Anterior cingulate cortex (tissue), 58 donors: ENCODE data around the gene PABPC1L.

Experiments used
- DNase-seq, 58 donors: peaks; one replicate each; lab custom pipeline; 2025; lab: John Stamatoyannopoulos, UW

Gene PABPC1L

GRCh38 chr20:44938637-44939036 lies 28.8 kb downstream of the PABPC1L start:
- DNase-seq = peak in 23 of 58 donors; percentile 2 to 31 (median 13)

- DNase-seq = no peak
Measured at GRCh38 chr20:44941120-44941691, 31.3 kb downstream of the PABPC1L start.

GRCh38 chr20:44942264-44942973 lies 32.6 kb downstream of the PABPC1L start:
- no peak for DNase-seq

DNA sequence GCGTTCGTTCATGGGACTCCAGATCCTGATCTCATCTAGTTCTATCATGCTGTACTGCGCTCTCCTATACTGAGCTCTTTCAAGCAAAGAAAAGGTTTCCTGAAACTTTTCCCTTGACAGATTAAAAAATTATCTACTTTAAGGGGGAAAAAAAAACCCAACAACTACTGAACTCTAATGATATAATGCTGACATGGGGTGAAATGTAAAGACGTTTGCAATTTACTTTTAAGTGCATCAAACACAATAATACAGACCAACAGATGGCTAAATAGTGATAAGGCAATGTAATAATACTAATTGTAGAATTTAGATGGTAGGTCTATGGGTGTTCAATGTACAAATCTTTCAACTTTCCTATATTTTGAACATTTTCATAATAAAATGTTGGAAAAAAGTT lies 34.0 kb downstream of the PABPC1L start:
- no peak for DNase-seq

- no peak for DNase-seq
Measured at GRCh38 chr20:44945261-44945660, 35.4 kb downstream of the PABPC1L start.

GRCh38 chr20:44946271-44946852 lies 36.5 kb downstream of the PABPC1L start:
- DNase-seq = no peak

GRCh38 chr20:44948107-44948506 lies 38.2 kb downstream of the PABPC1L start:
- DNase-seq = no peak

DNA sequence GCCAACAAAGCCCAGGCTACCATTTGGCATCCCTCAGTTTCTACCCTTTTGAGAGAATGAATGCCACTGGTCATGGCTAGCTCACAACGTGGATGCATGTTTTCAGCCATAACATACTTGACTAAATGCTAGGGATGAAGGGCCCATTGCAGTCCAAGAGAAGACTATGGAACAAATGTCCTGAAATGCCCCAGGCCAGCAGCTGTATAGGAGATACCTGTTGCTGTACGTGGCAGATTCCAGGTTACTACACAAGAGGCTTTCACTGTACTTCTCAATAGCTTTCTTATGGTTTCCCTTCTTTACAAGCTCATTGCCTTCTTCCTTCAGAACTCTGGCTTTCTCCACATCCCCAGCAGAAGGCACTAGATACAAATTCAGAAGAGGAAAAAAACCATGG lies 38.7 kb downstream of the PABPC1L start:
- DNase-seq = no peak

GRCh38 chr20:44950368-44950767 lies 40.5 kb downstream of the PABPC1L start:
- no peak for DNase-seq

GRCh38 chr20:44952731-44953130 lies 42.9 kb downstream of the PABPC1L start:
- no peak for DNase-seq

GRCh38 chr20:44954211-44954610 lies 44.4 kb downstream of the PABPC1L start:
- no peak for DNase-seq

GRCh38 chr20:44955270-44955669 lies 45.4 kb downstream of the PABPC1L start:
- no peak for DNase-seq

GRCh38 chr20:44956410-44956809 lies 46.5 kb downstream of the PABPC1L start:
- DNase-seq = no peak

GRCh38 chr20:44958276-44958675 lies 48.4 kb downstream of the PABPC1L start:
- DNase-seq = no peak

- DNase-seq = no peak
Measured at GRCh38 chr20:44959082-44959637, 49.3 kb downstream of the PABPC1L start.

GRCh38 chr20:44959638-44960102 lies 49.8 kb downstream of the PABPC1L start:
- peak in 6 of 58 donors; percentile 11 to 66 (median 34) for DNase-seq

DNA sequence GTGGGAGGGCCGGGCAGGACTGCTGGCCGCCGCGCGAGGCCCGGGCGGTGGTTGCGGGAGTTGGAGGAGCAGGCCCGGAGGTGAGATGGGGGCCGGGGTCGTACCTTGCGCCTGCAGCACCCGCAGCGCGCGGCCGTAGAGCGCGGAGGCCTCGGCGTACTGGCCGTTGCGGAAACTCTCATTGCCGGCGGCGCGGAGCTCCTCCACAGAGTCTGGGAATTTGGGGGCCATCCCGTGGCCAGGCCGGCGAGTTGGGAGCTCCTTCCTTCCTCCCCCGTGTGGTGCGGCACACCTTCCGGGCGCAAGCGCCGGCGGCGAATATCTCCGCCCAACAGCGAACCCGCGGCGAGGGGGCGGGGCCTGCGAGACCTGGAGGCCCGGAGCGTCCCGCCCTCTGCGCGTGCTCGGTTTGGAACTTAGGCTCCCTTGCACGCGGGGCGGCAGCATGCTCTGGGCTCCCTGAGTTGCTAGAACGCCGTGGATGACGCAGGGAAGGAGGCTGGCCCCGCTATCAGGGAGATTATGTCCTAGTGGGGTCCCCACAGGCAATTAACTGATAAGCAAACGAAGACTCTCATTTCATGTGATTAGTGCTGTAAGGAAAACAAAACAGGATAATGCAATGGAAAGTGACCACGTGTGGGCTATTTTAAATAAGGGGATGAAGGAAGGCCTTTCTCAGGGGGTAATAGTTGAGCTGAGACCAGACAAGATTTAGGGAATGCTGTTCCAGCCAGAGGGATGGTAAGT lies 50.4 kb downstream of the PABPC1L start, which contains the start of gene TOMM34:
Gene TOMM34 (minus strand): TSS at position 295 of the 750 bp plus-strand sequence. CDS start 64 bp downstream, at position 231.
- peak; percentile 29 to 95 (median 88) for DNase-seq

GRCh38 chr20:44961011-44961869 lies 51.4 kb downstream of the PABPC1L start:
- DNase-seq = no peak

DNA sequence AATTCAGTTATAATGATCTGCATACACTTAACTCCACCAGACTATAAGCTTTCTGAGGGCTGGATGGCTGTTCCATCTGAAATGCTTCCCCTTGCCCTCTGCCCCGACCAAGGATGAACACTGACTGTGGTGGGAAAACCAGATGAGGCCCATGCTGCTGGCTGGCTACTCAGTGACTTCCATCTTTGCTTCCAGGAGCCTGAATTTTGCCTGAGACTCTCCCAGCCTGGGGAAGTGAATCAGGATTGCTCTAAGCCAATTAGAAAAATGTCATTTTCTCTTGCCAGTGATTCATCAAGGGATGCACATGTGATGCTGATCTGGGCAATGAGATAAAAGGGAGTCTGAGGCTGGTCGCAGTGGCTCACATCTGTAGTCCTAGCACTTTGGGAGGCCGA lies 52.0 kb downstream of the PABPC1L start:
- DNase-seq = no peak

- no peak for DNase-seq
Measured at GRCh38 chr20:44962483-44962882, 52.6 kb downstream of the PABPC1L start.
